Measurements from ENCODE around the gene NAXE.

The NAXE gene

DNA sequence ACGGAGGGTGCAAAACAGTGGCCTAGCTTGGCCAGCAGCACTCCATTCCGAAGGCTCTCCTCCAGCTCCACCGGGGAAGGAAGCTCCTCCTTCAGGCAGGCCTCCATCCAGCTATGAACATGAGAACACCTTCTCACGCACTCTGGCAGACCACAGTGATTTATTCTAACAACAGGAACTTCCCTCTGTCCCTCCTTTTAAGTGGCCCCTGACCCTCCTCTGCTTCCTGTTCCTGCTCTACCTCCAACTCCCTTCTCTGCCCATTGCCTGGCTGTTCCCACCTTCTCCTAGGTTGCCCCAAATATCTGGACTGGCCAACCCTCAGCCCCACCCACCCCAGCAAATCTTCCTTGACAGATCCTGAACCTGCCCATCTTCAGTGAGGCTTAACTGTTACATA lies 25.1 kb upstream of the NAXE start:
- ATAC-seq, result no peak
- TF ChIP-seq BACH2 (CRISPR knock-in tag; IDR thresholded peaks at IDR 0.05; ENCODE audit: borderline replicate concordance), result no peak
- no peak for TF ChIP-seq ZFP30 (CRISPR knock-in tag; IDR thresholded peaks at IDR 0.05)

DNA sequence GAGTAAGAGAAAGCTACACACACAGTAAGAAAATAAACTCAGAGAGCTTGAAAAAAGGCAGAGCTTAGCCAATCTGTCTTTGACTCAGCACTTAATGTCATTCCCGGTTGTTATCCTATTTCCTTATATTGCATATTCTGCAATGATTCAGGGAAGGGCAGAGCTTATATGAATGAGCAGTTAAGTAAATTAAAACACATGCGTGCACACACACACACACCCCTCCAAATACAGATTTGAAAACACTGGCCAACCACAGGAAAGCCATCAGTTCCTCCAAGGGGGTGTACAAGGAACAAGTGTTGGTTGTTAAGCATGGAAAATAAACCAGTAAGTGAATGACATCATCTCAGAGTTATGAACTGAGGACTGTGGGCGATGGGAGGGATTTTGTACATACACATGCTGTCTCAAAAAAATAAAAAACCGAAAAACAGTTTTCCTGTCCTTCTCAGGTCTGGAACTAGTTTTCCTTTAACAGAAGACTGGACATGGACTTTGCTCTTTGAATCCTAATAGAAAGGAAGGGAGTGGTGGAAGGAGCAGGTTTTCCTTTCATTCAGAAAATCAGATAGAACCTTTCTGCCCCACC lies 20.2 kb upstream of the NAXE start:
- no peak for TF ChIP-seq ZNF8 (CRISPR knock-in tag; IDR thresholded peaks at IDR 0.05)
- TF ChIP-seq ARNTL (CRISPR knock-in tag; IDR thresholded peaks at IDR 0.05; ENCODE audit: borderline replicate concordance, low read depth), result no peak
- no peak for TF ChIP-seq ZFP3 (CRISPR knock-in tag; IDR thresholded peaks at IDR 0.05)
- TF ChIP-seq TOX (CRISPR knock-in tag; IDR thresholded peaks at IDR 0.05; ENCODE audit: borderline replicate concordance), result no peak
- TF ChIP-seq TCF4 (CRISPR knock-in tag; IDR thresholded peaks at IDR 0.05; ENCODE audit: borderline replicate concordance), result no peak
- no peak for TF ChIP-seq SNAI2 (CRISPR knock-in tag; IDR thresholded peaks at IDR 0.05)
- TF ChIP-seq ZNF70 (CRISPR knock-in tag; IDR thresholded peaks at IDR 0.05), result no peak
- ATAC-seq, result peak; percentile 81

DNA sequence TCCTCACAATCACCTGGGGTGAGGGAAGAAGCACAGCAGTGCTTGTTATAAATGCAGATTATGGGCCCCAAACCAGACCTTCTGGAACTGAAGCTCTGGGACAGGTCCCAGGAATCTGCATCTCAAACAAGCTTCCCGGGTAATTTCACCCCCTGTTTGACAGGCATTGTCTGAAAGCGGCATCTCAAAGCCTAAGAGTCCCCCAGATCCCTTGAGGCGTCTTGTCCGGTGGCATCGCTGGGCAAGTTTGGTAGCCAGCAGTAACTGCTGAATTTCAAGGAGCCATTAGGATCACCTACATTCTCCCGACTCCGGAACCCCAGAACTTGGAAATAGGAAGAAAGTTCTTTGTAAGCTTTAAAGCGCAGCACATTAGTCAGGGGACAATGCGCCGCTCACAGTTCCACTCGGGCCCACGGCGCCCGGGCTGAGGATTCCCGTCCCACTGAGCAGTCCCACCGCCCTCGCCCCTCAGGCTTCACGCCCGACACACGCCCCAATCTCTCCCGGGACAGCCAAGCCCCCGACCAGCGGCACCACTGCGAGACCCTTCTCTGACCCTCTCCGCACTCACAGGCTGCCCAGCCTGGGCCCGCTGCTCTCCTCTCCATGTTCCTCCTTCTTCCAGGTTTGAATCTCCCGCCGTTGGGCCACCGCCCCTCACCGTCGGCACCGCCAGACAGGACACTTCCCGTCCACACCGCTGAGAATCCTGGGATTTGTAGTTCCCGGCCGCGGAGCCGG lies 19.5 kb upstream of the NAXE start, which contains the start of gene IQGAP3:
IQGAP3 (minus strand) TSS at position 647 of the 744 bp plus-strand sequence; CDS start at position 611, 36 bp downstream.
- peak; percentile 94 for ATAC-seq
- TF ChIP-seq, protein P1, sequence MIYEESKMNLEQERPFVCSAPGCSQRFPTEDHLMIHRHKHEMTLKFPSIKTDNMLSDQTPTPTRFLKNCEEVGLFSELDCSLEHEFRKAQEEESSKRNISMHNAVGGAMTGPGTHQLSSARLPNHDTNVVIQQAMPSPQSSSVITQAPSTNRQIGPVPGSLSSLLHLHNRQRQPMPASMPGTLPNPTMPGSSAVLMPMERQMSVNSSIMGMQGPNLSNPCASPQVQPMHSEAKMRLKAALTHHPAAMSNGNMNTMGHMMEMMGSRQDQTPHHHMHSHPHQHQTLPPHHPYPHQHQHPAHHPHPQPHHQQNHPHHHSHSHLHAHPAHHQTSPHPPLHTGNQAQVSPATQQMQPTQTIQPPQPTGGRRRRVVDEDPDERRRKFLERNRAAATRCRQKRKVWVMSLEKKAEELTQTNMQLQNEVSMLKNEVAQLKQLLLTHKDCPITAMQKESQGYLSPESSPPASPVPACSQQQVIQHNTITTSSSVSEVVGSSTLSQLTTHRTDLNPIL (CRISPR knock-in tag; IDR thresholded peaks at IDR 0.05; ENCODE audit: low read depth), result no peak
- TF ChIP-seq OSR1 (CRISPR knock-in tag; IDR thresholded peaks at IDR 0.05), result no peak
- TF ChIP-seq TOX (CRISPR knock-in tag; IDR thresholded peaks at IDR 0.05; ENCODE audit: borderline replicate concordance), result no peak
- no peak for TF ChIP-seq ZFP3 (CRISPR knock-in tag; IDR thresholded peaks at IDR 0.05)
- TF ChIP-seq, protein P2, sequence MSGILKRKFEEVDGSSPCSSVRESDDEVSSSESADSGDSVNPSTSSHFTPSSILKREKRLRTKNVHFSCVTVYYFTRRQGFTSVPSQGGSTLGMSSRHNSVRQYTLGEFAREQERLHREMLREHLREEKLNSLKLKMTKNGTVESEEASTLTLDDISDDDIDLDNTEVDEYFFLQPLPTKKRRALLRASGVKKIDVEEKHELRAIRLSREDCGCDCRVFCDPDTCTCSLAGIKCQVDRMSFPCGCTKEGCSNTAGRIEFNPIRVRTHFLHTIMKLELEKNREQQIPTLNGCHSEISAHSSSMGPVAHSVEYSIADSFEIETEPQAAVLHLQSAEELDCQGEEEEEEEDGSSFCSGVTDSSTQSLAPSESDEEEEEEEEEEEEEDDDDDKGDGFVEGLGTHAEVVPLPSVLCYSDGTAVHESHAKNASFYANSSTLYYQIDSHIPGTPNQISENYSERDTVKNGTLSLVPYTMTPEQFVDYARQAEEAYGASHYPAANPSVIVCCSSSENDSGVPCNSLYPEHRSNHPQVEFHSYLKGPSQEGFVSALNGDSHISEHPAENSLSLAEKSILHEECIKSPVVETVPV (CRISPR knock-in tag; IDR thresholded peaks at IDR 0.05), result no peak
- no peak for TF ChIP-seq ESRRG (CRISPR knock-in tag; IDR thresholded peaks at IDR 0.05)
- TF ChIP-seq ZC3H10 (CRISPR knock-in tag; IDR thresholded peaks at IDR 0.05), result no peak
- TF ChIP-seq GLIS3 (CRISPR knock-in tag; IDR thresholded peaks at IDR 0.05), result no peak

DNA sequence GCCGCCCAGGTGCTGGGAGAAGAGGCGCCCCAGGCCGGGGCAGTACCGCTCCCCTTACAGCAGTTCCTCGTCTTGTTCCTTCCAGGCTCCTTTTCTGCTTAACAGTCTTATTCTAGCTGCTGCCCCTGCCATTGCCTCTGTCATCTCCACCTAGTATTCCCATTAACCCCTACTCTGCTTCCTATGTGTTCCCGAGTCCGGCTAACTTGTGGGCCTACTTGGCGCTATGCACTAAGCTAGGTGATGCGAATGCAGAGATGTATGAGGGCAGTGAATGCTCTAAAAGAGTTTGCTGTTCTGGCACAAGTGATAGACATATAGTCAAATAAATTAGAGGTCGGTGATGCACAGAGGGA lies 18.9 kb upstream of the NAXE start:
- no peak for ATAC-seq
- TF ChIP-seq PPARA (CRISPR knock-in tag; IDR thresholded peaks at IDR 0.05; ENCODE audit: borderline replicate concordance) (no peak), ZFP3 (CRISPR knock-in tag; IDR thresholded peaks at IDR 0.05) (no peak)

DNA sequence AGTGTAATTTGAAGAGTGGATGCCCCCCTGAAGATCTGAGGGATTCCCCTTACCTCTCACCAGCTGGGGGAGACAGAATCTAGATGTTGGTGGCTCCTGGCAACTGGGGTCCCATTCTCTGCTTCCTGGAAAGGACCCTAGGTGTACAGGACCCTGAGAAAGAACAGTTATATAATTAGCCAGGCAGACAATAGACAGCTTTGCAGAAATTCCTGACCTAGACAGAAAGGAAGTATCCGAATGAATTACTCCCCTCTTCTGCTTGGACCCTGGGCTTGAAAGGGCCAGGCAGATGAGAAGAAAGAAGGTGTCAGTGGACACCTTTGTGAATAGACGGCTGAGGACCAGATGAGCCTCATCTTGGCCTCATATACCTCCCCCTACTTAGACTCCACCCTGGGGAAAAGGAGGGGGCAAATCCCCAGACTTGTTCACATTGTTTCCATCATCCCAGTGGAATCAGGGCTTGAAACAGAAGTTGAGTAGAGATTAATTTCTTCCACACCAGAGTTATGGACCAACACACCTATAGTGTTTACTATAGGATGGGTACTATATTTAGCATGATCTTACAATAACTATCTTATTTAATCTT lies 17.4 kb upstream of the NAXE start:
- TF ChIP-seq ISL1 (CRISPR knock-in tag; IDR thresholded peaks at IDR 0.05) (no peak), RARB (CRISPR knock-in tag; IDR thresholded peaks at IDR 0.05) (no peak), ZC3H10 (CRISPR knock-in tag; IDR thresholded peaks at IDR 0.05) (no peak), ARNTL (CRISPR knock-in tag; IDR thresholded peaks at IDR 0.05; ENCODE audit: borderline replicate concordance, low read depth) (no peak), PPARA (CRISPR knock-in tag; IDR thresholded peaks at IDR 0.05; ENCODE audit: borderline replicate concordance) (no peak)
- TF ChIP-seq, protein P3, sequence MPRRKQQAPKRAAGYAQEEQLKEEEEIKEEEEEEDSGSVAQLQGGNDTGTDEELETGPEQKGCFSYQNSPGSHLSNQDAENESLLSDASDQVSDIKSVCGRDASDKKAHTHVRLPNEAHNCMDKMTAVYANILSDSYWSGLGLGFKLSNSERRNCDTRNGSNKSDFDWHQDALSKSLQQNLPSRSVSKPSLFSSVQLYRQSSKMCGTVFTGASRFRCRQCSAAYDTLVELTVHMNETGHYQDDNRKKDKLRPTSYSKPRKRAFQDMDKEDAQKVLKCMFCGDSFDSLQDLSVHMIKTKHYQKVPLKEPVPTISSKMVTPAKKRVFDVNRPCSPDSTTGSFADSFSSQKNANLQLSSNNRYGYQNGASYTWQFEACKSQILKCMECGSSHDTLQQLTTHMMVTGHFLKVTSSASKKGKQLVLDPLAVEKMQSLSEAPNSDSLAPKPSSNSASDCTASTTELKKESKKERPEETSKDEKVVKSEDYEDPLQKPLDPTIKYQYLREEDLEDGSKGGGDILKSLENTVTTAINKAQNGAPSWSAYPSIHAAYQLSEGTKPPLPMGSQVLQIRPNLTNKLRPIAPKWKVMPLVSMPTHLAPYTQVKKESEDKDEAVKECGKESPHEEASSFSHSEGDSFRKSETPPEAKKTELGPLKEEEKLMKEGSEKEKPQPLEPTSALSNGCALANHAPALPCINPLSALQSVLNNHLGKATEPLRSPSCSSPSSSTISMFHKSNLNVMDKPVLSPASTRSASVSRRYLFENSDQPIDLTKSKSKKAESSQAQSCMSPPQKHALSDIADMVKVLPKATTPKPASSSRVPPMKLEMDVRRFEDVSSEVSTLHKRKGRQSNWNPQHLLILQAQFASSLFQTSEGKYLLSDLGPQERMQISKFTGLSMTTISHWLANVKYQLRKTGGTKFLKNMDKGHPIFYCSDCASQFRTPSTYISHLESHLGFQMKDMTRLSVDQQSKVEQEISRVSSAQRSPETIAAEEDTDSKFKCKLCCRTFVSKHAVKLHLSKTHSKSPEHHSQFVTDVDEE (CRISPR knock-in tag; IDR thresholded peaks at IDR 0.05), result no peak
- TF ChIP-seq, protein P1 (CRISPR knock-in tag; IDR thresholded peaks at IDR 0.05; ENCODE audit: low read depth), result no peak

More for the DNA sequence above, 17.4 kb upstream of the NAXE start:
- ATAC-seq, result no peak

Measured in SK-N-SH treated with all-trans-retinoic acid at 6 μM for 48 hours (cell line).